D721Med (cell line): Measurements from ENCODE around the gene FBXO24.

Experiments
- DNase-seq: peaks from one replicate; pipeline ENCODE4 v3.0.0; 2011; ENCODE audit warnings: low spot score; ENCODE audit not compliant: insufficient read length
- FAIRE-seq: peaks from 2 replicates; lab custom pipeline; 2011; peaks lifted over from hg19 to GRCh38; lab: Jason Lieb, UNC
- TF ChIP-seq, protein P1 (sequence below): IDR thresholded peaks from 2 replicates; pipeline ENCODE4 v1.5.1; 2012; ENCODE audit warnings: mild to moderate bottlenecking, control low read depth; ENCODE audit not compliant: insufficient read depth; ENCODE audit errors: missing control alignments

Gene FBXO24

DNA sequence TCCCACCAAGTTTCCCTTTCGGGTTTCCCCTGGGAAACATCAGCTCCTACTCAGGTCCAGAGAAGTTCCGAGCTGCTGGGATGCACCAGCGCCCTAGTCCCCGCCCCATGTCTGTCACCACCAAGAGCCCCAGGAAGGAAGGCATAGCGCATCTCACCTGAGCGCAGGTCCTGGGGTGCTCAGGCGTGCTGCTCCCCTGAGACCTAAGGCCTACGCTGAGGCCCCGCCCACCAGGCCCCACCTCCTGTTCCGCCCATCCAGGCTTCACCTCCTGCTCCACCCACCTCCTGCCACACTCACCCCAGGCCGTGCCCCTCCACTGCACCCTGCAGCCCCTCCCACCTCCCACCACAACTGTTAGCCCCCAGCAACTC, 56.4 kb downstream of the FBXO24 start:
- no peak for FAIRE-seq
- no peak for DNase-seq
- TF ChIP-seq, protein P1, sequence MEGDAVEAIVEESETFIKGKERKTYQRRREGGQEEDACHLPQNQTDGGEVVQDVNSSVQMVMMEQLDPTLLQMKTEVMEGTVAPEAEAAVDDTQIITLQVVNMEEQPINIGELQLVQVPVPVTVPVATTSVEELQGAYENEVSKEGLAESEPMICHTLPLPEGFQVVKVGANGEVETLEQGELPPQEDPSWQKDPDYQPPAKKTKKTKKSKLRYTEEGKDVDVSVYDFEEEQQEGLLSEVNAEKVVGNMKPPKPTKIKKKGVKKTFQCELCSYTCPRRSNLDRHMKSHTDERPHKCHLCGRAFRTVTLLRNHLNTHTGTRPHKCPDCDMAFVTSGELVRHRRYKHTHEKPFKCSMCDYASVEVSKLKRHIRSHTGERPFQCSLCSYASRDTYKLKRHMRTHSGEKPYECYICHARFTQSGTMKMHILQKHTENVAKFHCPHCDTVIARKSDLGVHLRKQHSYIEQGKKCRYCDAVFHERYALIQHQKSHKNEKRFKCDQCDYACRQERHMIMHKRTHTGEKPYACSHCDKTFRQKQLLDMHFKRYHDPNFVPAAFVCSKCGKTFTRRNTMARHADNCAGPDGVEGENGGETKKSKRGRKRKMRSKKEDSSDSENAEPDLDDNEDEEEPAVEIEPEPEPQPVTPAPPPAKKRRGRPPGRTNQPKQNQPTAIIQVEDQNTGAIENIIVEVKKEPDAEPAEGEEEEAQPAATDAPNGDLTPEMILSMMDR: no peak

DNA sequence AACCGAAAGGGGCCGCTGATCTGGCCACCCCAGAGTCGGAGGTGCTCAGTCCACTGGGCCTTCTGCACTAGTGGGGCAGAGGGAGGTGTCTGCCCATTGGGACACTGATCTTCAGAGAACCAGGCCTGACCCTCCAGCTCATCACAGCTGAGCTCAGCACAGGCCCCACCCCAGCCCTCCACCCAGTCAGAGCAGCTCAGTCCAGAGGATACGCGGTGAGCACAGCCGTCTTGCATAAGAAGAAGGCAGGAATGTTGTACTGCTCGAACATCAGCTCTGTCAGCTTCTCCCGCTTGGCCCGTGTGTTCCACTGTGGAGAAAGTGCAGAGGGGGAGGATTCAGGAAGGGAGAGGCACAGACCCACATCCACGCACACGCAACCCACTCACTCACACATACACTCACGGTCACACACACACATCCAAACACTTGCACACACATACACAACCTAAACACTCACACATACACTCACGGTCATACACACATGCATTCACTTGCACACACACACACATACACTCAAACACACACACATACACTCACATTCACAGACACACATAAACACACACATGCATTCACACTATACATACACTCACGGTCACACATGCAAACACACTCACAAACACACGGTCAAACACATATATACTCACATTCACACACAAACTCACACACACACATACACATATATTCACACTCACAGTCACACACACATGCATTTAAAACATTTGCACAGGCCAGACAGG, 63.9 kb downstream of the FBXO24 start:
- TF ChIP-seq, protein P1: no peak
- FAIRE-seq (no peak), DNase-seq (no peak)
